NCI-H345 treated with DMSO at 0.1 percent for 48 hours (cell line): ENCODE data around the gene KDELR1.

ENCODE experiments used
- DNase-seq: peaks from one replicate; lab custom pipeline; 2025; ENCODE audit not compliant: unreplicated experiment; lab: John Stamatoyannopoulos, UW

KDELR1 gene

GRCh38 chr19:48391100-48392005 lies at the start of gene KDELR1:
Gene KDELR1 (minus strand): TSS chr19:48391551. CDS start chr19:48391358, 193 bp downstream.
- peak; percentile 29 for DNase-seq

GRCh38 chr19:48436586-48436985 lies 45.2 kb upstream of the KDELR1 start:
- DNase-seq, result no peak

DNA sequence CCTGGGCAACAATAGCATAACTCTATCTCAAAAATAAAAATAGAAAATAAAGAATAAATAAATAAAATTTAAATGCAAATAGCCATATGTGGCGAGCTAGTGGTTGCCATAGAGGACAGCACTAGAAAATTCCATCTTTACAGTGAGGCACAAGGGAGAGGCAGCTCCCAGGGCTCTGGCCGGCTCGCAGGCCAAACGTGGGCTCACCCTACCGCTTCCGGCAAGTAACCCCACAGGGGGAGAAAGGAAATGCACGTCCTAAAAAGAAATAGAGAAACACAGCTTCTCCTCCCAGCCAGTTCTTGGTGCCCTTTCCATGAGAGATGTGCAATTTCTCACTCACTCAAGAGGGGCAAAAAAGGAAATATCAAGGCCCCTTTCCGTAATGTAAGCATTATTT lies 42.0 kb upstream of the KDELR1 start:
- DNase-seq, result no peak

- DNase-seq, result no peak
These were observed 37.3 kb upstream of the KDELR1 start for GRCh38 chr19:48428670-48429069.

- no peak for DNase-seq
These were observed 33.4 kb upstream of the KDELR1 start for GRCh38 chr19:48424694-48425219.

DNA sequence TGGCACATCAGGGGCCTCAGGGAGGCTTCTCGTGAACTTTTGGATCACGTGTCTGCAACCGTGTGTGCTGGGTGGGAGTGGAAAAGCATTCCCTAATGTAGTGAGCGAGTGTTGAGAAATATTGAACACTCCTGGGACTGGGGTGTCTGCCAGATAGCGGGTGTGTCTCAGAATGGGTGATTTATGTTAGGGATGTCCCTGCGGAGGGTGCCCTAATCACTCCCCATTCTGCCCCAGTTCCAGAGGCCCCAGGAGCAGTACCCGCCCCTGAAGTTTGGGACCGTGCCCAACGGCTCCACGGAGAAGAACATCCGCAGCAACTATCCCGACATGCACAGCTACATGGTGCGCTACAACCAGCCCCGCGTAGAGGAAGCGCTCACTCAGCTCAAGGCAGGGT lies 30.2 kb upstream of the KDELR1 start:
- DNase-seq, result no peak

DNA sequence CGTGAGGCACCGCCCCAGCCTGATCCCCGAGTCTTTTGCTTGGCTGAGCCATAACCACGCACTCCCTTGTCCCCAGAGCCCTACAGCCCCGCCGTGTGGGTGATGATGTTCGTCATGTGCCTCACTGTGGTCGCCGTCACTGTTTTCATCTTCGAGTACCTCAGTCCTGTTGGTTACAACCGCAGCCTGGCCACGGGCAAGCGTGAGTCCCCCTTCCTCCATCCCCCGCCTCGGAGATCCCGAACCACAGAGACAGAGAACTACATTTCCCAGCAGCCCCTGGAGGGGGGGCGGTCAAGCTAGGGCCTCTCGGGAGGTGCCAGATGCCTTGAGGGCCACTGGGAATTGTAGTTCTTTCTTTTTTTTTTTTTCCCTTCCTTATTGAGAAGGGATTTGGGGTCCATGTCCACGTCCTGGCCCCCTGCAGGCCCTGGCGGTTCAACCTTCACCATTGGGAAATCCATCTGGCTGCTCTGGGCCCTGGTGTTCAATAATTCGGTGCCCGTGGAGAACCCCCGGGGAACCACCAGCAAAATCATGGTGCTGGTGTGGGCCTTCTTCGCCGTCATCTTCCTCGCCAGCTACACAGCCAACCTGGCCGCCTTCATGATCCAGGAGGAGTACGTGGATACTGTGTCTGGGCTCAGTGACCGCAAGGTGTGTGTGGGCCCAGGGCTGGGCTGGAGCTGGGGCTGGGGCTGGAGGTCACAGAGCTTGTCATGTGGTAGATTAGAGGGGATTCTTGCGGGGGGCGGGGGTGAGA lies 28.0 kb upstream of the KDELR1 start:
- no peak for DNase-seq

- DNase-seq, result no peak
These were observed 27.1 kb upstream of the KDELR1 start for GRCh38 chr19:48418317-48419064.

DNA sequence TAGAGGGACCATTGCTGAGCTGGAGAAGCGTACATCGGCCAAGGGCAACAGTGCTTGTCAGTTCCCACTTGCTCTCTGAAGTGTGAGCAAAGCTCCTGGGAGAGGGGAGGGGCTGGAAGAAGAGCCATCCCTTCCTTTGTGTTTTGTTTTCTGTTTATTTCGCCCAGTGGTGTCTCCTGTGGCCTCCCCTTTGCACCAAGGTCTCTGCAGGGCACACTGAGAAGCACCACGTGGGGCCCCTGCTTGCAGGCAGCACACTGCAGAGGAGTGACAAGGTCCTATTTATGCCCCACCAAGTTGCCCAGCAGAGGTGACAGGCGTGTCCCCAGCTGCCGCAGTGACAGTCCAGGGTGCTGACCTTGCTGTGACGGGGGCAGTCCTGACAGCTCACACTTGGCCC lies 26.1 kb upstream of the KDELR1 start:
- no peak for DNase-seq

DNA sequence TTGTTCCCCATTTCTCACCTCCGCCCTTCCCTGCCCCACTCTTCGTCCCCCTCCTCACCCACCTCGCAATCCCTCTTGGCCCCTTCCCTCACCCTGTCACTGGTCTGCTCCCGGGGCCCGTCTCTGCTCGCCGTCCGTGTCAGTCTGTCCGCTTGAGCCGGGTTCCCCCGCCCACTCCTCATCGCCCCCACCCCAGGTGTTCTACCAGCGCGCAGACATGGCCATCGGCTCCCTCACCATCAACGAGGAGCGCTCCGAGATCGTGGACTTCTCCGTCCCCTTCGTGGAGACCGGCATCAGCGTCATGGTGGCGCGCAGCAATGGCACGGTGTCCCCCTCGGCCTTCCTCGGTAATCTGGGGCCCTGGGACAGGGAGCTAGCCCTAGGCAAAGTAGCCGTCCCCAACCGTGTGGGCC lies 24.5 kb upstream of the KDELR1 start:
- no peak for DNase-seq

DNA sequence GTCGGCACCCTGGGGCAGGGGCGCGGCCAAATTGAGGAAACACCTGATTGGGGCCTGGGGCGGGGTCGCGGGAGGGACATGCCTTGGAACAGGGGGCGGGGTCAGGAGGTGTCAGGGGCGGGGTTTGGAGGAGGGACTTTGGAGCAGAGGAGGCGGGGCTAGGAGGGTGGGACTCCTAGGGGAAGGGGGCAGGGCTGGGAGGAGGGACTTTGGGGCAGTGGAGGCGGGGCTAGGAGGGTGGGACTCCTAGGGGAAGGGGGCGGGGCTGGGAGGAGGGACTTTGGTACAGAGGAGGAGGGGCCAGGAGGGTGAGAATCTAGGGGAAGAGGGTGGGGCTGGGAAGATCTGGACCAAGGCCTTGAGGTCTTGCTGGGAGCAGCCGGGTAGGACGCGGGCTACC lies 24.0 kb upstream of the KDELR1 start:
- no peak for DNase-seq

GRCh38 chr19:48413879-48414587 lies 22.7 kb upstream of the KDELR1 start:
- no peak for DNase-seq

- DNase-seq, result no peak
These were observed 14.5 kb upstream of the KDELR1 start for GRCh38 chr19:48405850-48406249.

- no peak for DNase-seq
These were observed 13.8 kb upstream of the KDELR1 start for GRCh38 chr19:48405010-48405659.

DNA sequence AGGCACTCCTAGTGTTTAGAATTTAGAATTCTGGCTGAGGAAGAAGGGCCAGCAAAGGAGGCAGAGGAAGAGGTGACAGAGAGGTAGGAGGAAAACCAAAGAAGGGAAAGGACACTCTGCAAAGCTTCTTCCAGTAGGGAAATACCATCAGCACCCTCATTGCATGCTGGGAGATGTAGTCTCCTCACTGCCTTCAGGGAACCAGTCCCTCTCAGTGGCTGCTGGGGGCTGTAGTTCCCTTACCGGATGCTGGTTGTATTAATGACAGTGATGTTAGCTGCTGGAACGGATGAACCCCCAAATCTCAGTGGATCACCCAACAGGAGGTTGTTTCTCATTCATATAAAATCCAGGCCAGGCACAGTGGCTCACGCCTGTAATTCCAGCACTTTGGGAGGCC lies 12.3 kb upstream of the KDELR1 start:
- no peak for DNase-seq

DNA sequence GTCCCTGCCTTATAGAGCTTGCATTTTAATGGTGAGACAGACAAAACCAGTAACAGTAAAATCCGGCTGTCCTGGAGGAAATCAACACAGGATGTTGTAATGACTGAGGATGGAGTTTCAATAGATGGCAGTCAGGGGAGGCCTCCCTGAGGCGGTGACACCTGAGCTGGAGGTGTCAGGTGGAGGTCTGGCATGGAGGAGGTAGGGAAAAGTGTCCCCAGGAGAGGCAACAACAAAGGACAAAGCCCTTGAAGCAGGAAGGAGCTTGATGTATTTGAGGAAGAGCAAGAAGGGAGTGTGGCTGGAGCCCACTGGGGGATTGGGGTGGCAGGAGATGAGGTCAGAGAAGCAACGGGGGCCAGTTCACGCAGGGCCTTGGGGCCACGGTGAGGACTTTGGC lies 9.9 kb upstream of the KDELR1 start:
- no peak for DNase-seq

- DNase-seq, result peak; percentile 33
These were observed 8.8 kb upstream of the KDELR1 start for GRCh38 chr19:48400018-48400742.

DNA sequence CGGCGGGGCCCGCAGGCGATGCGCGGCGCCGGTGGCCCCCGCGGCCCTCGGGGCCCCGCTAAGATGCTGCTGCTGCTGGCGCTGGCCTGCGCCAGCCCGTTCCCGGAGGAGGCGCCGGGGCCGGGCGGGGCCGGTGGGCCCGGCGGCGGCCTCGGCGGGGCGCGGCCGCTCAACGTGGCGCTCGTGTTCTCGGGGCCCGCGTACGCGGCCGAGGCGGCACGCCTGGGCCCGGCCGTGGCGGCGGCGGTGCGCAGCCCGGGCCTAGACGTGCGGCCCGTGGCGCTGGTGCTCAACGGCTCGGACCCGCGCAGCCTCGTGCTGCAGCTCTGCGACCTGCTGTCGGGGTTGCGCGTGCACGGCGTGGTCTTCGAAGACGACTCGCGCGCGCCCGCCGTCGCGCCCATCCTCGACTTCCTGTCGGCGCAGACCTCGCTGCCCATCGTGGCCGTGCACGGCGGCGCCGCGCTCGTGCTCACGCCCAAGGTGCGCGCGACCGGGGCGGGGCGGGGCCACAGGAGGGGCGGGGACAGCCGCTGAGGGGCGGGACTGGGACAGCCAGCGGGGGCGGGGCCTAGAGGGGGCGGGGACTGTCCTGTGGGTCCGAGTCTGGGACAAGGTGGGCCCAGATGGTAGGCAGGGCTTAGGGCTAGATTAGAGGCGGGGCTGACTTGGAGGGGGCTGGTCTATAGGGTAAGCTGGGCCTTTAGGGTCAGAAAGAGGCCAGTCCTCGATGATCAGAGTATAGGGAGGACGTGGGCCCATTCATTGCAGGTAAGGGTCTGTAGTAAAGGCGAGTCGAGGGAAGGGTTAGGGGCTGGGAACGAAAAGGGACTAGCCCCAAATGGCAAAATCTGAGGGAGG lies 7.3 kb upstream of the KDELR1 start:
- DNase-seq, result no peak

GRCh38 chr19:48398102-48398374 lies 6.7 kb upstream of the KDELR1 start:
- DNase-seq, result no peak
